ENCODE data around the gene DOCK4.
"Not testable (repeated sequence)": the region's sequence is repeated elsewhere in the genome, so short reads cannot be mapped to it uniquely, and the experiment has no call there.

DOCK4 gene, protein sequence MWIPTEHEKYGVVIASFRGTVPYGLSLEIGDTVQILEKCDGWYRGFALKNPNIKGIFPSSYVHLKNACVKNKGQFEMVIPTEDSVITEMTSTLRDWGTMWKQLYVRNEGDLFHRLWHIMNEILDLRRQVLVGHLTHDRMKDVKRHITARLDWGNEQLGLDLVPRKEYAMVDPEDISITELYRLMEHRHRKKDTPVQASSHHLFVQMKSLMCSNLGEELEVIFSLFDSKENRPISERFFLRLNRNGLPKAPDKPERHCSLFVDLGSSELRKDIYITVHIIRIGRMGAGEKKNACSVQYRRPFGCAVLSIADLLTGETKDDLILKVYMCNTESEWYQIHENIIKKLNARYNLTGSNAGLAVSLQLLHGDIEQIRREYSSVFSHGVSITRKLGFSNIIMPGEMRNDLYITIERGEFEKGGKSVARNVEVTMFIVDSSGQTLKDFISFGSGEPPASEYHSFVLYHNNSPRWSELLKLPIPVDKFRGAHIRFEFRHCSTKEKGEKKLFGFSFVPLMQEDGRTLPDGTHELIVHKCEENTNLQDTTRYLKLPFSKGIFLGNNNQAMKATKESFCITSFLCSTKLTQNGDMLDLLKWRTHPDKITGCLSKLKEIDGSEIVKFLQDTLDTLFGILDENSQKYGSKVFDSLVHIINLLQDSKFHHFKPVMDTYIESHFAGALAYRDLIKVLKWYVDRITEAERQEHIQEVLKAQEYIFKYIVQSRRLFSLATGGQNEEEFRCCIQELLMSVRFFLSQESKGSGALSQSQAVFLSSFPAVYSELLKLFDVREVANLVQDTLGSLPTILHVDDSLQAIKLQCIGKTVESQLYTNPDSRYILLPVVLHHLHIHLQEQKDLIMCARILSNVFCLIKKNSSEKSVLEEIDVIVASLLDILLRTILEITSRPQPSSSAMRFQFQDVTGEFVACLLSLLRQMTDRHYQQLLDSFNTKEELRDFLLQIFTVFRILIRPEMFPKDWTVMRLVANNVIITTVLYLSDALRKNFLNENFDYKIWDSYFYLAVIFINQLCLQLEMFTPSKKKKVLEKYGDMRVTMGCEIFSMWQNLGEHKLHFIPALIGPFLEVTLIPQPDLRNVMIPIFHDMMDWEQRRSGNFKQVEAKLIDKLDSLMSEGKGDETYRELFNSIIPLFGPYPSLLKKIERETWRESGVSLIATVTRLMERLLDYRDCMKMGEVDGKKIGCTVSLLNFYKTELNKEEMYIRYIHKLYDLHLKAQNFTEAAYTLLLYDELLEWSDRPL (N-terminal part only)

DNA sequence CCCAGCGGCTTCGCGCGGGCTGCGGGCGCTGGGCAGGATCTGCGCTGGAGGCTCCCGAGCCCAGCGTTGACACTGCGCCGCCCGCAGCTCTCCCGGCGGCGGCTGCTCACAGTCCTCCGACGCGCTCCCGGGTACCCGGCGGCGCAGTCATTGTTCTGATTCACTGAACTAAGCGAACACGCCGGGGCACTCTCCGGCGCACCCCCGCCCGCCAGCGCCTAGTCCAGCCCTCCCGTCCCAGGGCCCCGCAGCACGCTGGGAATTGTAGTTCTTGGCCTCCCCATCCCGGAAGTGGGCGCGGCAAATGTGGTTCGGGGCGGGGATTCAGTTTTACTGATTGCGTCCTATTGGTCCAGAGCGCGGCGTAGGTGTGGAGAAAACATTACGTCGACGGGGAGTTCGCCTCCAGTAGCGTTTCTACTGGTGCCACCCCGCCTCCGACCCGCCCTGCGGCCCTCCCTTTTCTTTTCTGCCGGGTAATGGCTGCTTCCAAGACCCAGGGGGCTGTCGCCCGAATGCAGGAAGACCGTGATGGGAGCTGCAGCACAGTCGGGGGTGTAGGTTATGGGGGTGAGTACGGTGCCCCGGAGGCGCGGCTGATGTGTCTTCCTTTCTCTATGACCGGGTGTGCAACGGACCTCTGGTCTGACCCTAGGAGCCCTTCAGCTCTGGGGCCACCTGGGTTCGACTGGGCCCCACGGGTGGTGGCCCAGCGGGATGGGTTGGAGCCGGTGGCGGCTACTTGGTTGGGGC lies at the start of gene DOCK4, which contains the start of gene ZNF277:
Gene DOCK4, minus strand, starts transcription at position 162 of the 753 bp plus-strand sequence. CDS start 261 bp downstream, outside the sequence.
Gene ZNF277, plus strand, starts transcription at position 458 of the 753 bp plus-strand sequence. Its CDS starts 22 bp downstream, at position 480.
- peak; percentile 100 for DNase-seq

DNA sequence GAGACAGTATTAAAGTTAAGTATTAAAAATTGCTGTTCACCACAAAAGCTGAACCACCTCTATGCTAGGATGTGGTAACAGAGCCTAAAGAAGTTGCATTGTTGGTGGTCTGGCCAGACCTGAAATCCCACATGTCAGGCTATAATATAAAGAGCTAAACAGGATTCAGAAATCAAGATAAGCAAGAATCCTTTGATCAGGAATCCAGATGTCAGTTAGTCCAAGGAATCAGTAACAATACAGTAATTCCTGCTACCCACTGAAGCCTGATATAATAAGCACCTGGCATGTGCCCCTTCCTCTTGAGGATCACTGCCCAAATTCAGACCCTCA lies 49.2 kb upstream of the DOCK4 start:
- DNase-seq = no peak

DNA sequence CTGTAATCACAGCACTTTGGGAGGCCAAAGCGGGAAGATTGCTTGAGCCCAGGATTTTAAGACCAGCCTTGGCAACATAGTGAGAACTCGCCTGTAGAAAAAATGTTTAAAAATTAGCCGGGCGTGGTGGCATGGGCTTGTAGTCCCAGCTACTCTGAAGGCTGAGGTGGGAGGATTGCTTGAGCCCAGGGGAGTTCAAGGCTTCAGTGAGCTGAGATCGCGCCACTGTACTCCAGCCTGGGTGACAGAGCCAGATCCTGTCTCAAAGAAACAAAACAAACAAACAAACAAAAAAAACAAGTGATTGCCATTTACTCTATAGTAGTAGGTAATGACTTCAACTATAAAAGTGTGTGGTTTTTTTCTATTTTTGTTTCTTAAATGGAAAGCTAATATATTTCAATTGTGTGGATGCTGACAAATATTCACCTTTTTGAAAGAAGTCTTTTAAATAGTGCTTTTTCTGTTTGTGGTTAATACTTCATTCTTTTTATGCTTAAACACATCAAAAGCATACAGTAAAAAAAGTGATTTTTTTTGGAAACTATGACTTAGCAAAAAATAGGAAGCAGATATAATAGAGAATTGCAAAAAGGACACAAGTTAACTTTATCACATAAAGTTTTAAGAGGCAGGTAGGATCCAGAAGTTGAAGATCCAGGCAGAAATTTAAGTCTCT lies 48.6 kb upstream of the DOCK4 start:
- no peak for DNase-seq

DNA sequence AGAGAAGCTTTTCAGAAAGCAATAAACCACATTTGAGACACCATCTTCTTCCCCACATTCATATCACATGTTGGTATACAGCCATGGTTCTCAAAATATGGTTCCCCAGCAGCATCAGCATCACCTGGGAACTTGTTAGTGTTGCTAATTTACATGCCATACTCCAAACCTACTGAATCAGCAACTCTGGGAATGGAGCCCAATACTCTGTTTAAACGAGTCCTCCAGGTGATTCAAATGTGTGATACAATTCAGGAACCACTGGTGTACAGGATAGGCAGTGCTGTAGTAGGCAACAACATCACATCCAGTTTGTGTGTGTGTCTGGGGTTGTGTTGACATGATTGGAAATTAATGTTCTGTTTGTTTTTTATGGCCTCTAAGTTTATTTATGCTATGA lies 48.0 kb upstream of the DOCK4 start:
- no peak for DNase-seq

DNA sequence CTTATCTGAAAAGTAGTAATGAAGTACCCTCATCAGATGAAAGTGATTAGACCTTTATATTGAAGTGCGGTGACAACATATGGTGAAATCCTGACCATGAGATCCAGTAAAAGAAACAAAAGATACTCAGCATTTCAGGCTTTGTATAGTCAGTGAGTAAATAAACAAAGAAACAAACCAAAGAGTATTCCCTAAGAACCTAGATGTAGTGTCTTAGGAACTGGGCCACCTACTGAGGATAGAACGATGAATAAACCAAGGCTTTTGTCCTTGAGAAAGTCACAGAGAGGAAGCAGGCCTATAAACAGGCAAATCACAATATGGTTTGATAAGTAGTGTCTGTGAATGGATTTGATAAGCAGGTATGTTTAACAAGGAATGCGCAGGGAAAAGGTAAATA lies 46.5 kb upstream of the DOCK4 start:
- no peak for DNase-seq

DNA sequence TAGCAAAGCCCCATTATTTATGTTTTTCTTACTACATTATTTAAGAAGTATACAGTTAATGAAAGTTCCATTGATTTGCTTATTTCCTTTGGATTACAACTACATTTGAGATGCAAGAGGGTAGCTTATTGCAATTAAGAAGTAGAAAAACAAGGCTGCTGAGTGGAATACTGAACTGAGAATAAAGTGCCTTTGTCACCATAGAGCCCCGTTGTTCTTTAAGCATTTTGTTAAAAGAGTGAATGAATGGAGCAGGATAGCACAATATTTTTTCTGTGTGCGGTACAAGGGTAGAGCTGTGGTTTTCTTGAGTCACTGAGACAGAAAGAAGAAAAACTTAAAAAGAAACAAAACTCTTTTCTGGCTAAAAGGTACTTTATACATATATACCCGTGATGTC lies 45.9 kb upstream of the DOCK4 start:
- DNase-seq = no peak

DNA sequence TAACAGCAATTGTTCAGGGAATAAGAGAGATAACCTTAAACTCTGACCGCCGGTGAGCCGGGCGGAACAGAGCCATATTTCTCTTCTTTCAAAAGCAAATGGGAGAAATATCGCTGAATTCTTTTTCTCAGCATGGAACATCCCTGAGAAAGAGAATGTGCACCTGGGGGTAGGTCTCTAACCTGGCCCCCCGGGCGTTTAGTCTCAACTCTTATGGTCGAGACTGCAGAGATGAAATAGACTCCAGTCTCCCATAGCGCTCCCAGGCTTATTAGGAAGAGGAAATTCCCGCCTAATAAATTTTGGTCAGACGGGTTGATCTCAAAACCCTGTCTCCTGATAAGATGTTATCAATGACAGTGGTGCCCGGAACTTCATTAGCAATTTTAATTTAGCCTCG lies 43.8 kb upstream of the DOCK4 start:
- not testable (repeated sequence) for DNase-seq

DNA sequence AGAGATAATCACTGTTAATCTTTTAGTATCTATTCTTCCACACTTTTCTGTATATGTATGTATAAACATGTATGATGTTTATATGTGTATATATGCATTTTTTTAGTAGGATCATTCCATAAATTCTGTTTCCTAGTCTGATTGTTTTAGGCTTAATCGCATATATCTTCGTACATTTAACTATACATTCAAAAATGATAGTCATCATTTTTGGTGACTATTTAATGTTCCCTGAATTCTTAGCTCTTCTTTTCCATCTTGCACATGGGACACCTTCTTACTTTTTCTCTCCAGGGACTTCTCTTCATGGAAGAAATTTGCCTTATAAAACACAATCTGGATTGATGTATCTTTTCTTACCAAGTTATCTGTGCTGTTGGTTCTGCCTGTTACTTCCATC lies 42.4 kb upstream of the DOCK4 start:
- no peak for DNase-seq

DNA sequence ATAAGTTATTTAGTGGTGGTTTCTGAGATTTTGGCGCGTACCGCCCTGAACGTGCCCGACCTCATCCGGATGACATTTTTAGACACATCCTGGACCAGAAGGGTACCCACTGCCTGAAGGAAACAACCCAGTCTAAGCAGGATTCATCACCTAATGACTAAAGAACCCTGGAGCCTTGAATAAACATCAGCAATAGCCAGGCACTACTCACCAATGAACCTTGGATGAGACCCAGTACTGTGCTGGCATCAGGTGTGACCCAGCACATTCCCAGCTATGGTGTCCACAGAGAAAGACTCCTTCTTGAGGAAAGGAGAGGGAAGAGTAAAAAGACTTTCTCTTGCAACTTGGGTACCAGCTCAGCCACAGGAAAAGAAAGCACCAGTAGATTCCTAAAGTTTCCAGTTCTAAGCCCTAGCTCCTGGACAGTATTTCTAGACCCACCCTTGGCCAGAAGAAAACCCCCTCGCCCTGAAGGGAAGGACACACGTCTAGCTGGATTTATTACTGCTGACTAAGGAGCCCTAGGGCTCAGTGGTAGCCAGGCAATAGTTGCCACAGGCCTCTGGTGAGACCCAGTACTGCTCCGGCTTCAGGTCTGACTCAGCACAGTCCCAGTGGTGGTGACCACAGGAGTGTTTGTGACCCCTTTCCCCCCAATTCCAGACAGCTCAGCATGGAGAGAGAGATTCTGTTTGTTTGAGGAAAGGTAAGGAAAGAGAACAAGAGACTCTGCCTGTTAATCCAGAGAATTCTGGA lies 32.8 kb upstream of the DOCK4 start:
- no peak for DNase-seq

DNA sequence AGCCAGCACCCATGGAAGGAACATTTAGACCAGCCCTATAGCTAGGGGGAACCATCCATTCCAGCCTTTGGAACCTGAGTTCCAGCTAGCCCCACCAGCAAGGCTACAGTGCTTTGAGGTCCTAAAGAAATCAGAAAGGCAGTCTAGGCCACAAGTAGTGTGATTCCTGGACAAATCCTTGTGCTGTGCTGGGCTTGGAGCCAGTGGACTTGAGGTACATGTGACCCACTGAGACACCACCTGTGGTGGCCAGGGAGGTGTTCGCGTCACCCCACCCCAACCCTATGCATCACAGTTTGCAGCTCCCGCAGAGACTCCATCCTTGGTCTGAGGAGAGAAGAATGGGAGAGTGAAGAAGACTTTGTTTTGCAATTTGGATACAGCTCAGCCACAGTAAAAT lies 32.1 kb upstream of the DOCK4 start:
- no peak for DNase-seq

DNA sequence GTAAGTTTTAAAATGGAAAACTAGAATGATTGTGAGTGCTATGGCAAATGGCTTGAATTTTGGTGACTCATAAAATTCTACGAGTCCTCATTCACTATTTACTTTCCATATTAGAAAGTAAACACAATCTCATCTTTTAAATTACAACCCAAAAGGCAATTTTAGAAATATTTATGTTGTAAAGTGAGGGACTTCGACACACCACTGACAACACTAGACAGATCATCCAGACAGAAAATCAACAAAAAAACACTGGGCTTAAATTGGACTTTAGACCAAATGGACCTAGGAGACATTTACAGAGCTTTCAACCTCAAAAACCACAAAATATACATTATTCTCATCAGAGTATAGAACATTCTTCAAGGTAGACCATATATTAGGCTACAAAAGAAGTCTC lies 30.4 kb upstream of the DOCK4 start:
- DNase-seq = no peak

DNA sequence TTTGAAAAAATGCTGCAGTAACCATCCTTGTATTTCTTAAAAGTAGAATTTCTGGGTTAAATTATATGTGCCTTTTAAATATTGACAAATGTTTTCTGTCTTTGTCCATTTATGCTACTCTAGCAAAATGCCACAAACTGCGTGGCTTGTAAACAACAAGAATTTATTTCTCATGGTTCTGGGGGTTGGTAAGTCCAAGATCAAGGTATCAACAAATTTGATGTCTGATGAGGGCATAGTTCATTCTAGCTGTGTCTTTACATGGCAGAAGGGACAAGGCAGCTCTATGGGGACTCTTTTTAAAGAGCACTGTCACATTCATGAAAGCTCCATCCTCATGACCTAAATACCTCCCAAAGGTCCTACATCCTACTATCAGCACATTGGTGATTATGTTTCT lies 27.9 kb upstream of the DOCK4 start:
- DNase-seq = no peak

DNA sequence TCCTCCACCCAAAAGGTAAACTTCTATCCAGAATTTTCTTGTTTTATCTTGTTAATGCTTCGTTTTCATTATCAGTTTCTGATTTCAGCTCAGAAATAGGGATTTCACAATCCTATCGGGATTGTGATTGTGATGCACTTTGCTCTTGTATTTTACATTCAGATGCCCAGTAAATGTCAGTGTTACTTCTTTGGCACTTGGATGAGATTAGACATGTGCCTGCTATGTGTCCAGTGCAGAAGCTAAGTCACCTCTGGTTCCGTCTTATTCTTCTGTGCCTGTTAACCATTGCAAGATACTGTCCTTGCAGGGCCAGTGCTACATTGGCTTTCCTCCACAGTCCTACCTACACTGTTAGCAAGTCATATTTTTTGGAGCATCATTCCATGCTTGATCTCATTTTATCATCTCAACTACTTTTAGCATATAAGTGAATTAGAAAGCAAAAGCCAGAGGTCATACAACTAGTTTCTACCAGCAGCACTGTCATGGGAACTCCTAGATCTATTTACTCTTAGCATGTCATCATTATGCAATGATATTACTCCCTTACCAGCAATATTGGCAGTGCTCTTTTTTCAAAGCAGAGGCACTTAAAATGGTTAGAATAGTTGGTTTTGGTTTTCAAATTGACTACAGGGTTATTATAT lies 27.0 kb upstream of the DOCK4 start:
- no peak for DNase-seq

DNA sequence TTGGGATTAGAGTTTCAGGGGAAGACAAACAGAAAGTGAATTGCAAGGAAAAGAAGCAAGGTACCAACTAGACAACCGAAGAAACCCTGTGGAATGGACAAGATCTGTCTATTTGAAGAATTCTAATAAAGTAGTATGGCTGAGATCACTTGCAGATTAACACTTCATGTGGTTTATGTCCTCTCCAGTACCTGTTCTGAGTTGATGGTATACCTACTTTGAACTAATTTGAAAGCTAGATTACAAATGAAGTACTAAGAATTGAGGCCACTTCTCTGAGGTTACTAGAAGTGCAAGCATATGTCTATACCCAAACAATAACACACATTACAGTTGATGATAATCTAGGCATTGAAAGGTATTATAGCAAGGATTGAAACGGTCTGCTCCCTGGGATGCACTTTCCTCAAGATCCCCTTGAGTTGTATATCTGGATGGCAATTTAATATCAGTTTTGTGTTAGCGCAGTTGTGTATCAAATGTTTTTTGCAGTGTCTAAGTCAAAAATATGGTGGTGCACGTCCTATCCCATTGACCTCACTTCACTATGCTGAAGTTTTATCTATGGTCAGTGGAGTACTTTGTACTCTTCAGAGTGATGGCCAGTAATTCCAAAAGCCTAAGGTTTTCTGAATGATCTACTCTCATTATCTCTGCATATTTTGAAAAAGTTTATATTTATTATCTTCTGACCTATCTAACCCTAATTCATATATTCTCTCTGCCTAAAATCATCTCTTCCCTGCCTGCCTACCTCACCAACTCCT lies 26.2 kb upstream of the DOCK4 start:
- no peak for DNase-seq

DNA sequence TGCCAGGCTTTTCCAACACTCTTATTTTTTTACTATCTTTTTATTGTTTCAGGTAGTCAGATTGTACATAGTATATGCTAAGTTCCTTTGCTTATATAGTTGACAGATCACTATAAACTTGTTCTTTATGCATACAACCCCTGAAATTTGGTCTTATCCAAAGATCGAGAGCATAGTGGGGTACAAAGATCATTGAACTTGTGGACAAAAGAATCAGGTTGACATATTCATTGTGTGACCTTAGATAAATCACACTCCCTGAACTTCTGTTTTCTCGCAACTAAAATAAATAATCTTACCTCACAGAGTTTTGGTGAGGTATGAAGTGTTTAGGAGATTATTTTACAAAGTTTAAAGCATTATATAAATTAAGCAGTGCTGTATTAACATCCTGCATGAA lies 22.4 kb upstream of the DOCK4 start:
- no peak for DNase-seq

DNA sequence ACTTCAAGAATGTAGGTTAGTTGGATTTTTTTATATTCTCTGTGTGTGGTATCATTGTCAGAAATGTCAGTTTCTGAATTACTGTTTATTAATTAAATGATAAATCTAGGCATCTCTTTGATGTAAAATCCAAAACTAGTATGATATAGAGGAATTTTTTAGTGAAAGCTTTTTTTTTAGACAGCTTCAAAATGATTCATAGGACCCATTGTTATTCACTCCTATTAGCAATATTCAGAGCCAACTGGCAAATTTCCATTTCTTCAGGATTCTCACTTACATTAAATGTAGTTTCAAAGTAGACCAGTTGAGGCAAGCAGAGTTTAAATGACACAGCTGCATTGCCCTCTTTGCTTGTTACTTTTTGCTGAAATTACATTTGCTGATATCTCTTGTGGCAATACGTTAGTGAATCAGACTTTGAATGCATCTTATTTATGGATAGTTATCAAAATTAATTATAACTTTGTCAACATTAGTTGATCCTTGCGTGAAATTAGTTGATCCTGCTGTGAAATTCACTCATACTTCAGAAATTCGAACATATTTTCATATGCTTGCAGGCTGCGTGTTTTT lies 20.6 kb upstream of the DOCK4 start:
- no peak for DNase-seq

DNA sequence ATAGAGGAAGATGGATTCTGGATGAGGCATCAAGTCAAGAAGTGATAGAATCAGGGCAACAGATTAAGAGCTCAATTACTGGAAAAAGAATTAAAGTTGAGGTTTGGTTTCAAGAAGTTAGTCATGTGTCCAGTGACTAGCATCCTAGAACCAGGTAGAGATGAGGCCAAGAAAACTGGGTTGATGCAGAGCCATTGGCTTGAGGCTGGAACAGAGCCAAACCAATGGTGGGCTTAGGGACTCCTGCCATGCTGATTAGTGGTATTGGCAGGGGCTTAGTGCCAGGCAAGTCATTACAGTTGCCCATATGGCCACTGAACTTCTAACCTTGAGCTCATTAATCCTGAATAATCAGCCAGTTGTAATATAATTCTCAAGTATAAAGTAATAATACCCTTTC lies 18.8 kb upstream of the DOCK4 start:
- no peak for DNase-seq

DNA sequence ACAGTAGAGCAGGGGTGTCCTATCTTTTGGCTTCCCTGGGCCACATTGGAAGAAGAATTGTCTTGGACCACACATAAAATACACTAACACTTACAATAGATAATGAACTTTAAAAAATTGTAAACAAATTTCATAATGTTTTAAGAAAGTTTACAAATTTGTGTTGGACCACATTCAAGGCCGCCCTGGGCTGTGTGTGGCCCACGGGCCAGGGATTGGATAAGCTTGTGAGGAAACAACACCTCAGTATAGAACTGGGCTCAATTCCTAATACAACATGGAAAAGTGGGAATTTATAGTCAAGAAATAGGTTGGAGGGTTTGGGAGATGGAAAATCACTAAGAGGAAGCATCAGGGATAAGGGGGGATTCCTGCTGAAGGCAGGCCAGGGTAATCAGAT lies 18.0 kb upstream of the DOCK4 start:
- DNase-seq = no peak

DNA sequence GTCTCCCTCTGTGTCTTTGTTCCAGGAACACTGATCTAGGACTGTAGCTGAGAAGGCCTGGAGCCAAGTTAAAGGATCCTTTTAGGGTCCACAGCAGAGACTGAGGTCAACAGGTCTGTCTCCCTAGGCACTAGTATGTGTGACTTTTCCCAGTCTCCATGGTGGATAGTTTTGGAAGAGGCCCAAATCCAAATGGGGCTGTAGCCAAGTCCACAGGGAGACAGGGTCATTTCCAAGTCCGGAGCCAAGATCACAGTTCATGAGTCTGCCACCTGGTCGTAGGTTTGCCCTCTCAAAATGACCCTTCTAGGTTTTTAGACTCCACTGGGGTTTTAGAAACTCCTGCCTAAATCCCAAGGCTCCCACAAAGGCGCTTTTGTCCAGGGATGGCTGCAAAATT lies 17.1 kb upstream of the DOCK4 start:
- no peak for DNase-seq

All from NCI-H2107 (cell line).